ENCODE results near the gene AACS. TPM values are rescaled to one million over a fixed set of nuclear protein-coding genes. Genes with fewer than 3 reads are reported as not detected.

The AACS gene
- total RNA-seq, 1 donor from 2014 or later: 77.6 TPM

- Mint-ChIP-seq H3K36me3 (ENCODE audit: low read depth, unreplicated experiment) (no peaks in the 10 kb centered on the region), H3K4me3 (ENCODE audit: unreplicated experiment) (no peak overlapping the region), H3K27ac (ENCODE audit: unreplicated experiment) (no peak overlapping the region), H3K27me3 (ENCODE audit: unreplicated experiment) (peaks cover 2% of the 10 kb centered on the region), H3K9me3 (ENCODE audit: unreplicated experiment) (no peaks in the 10 kb centered on the region), H3K4me1 (ENCODE audit: unreplicated experiment) (no peaks in the 10 kb centered on the region)
- no peak for DNase-seq (ENCODE audit: low spot score)
- TF ChIP-seq CTCF (IDR thresholded peaks at IDR 0.05; ENCODE audit: unreplicated experiment): no peak
Observed at GRCh38 chr12:125160281-125160955, 95.2 kb downstream of the AACS start.

- no peak overlapping the region for H3K4me3 Mint-ChIP-seq (ENCODE audit: unreplicated experiment)
Observed at GRCh38 chr12:125161712-125162022, 96.4 kb downstream of the AACS start.

GRCh38 chr12:125162489-125163028 lies 97.3 kb downstream of the AACS start:
- no peaks in the 10 kb centered on the region for H3K4me1 Mint-ChIP-seq (ENCODE audit: unreplicated experiment)
- peaks cover 3% of the 10 kb centered on the region for H3K27me3 Mint-ChIP-seq (ENCODE audit: unreplicated experiment)
- no peak overlapping the region for H3K4me3 Mint-ChIP-seq (ENCODE audit: unreplicated experiment)
- TF ChIP-seq CTCF (IDR thresholded peaks at IDR 0.05; ENCODE audit: unreplicated experiment): no peak
- H3K36me3 Mint-ChIP-seq (ENCODE audit: low read depth, unreplicated experiment): no peaks in the 10 kb centered on the region
- DNase-seq (ENCODE audit: low spot score): no peak
- H3K9me3 Mint-ChIP-seq (ENCODE audit: unreplicated experiment): no peaks in the 10 kb centered on the region
- H3K27ac Mint-ChIP-seq (ENCODE audit: unreplicated experiment): no peak overlapping the region

More at GRCh38 chr12:125161712-125162022, 96.4 kb downstream of the AACS start:
- peaks cover 2% of the 10 kb centered on the region for H3K27me3 Mint-ChIP-seq (ENCODE audit: unreplicated experiment)
- TF ChIP-seq CTCF (IDR thresholded peaks at IDR 0.05; ENCODE audit: unreplicated experiment): no peak
- H3K27ac Mint-ChIP-seq (ENCODE audit: unreplicated experiment): no peak overlapping the region
- H3K36me3 Mint-ChIP-seq (ENCODE audit: low read depth, unreplicated experiment): no peaks in the 10 kb centered on the region
- no peak for DNase-seq (ENCODE audit: low spot score)
- H3K4me1 Mint-ChIP-seq (ENCODE audit: unreplicated experiment): no peaks in the 10 kb centered on the region
- H3K9me3 Mint-ChIP-seq (ENCODE audit: unreplicated experiment): no peaks in the 10 kb centered on the region

GRCh38 chr12:125163148-125163547 lies 97.9 kb downstream of the AACS start:
- no peaks in the 10 kb centered on the region for H3K9me3 Mint-ChIP-seq (ENCODE audit: unreplicated experiment)
- TF ChIP-seq CTCF (IDR thresholded peaks at IDR 0.05; ENCODE audit: unreplicated experiment): no peak
- no peaks in the 10 kb centered on the region for H3K4me1 Mint-ChIP-seq (ENCODE audit: unreplicated experiment)
- no peak overlapping the region for H3K27ac Mint-ChIP-seq (ENCODE audit: unreplicated experiment)
- H3K27me3 Mint-ChIP-seq (ENCODE audit: unreplicated experiment): peaks cover 3% of the 10 kb centered on the region
- no peak overlapping the region for H3K4me3 Mint-ChIP-seq (ENCODE audit: unreplicated experiment)
- no peak for DNase-seq (ENCODE audit: low spot score)
- H3K36me3 Mint-ChIP-seq (ENCODE audit: low read depth, unreplicated experiment): no peaks in the 10 kb centered on the region

- H3K4me1 Mint-ChIP-seq (ENCODE audit: unreplicated experiment): no peaks in the 10 kb centered on the region
- no peaks in the 10 kb centered on the region for H3K9me3 Mint-ChIP-seq (ENCODE audit: unreplicated experiment)
- H3K27me3 Mint-ChIP-seq (ENCODE audit: unreplicated experiment): peaks cover 1% of the 10 kb centered on the region
- no peak for TF ChIP-seq CTCF (IDR thresholded peaks at IDR 0.05; ENCODE audit: unreplicated experiment)
- H3K27ac Mint-ChIP-seq (ENCODE audit: unreplicated experiment): no peak overlapping the region
- no peak for DNase-seq (ENCODE audit: low spot score)
- H3K36me3 Mint-ChIP-seq (ENCODE audit: low read depth, unreplicated experiment): no peaks in the 10 kb centered on the region
- no peak overlapping the region for H3K4me3 Mint-ChIP-seq (ENCODE audit: unreplicated experiment)
Observed at GRCh38 chr12:125164541-125164940, 99.3 kb downstream of the AACS start.

All from endothelial cell (in vitro differentiated cells).